H1 (cell line): ENCODE results near the gene CACNA1A. TPM values are rescaled to one million over a fixed set of nuclear protein-coding genes. Genes with fewer than 3 reads are reported as not detected.

ENCODE experiments used
- BRCA1 ChIP-seq: IDR thresholded peaks from 2 replicates; pipeline ENCODE4 v1.6.1; 2012; ENCODE audit warnings: low read depth, low read length, improper control_type of control experiment
- CBX5 ChIP-seq: fragments of 300-800, 300-1000 bp; sonication (generic); IDR thresholded peaks from 2 replicates; pipeline ENCODE4 v1.7.1; 2016; ENCODE audit warnings: antibody characterized with exemption, low read length, low read depth
- CBX8 ChIP-seq: fragments of 300-800, 300-1000 bp; sonication (generic); IDR thresholded peaks from 2 replicates; pipeline ENCODE4 v1.7.1; 2016; ENCODE audit warnings: low read depth, low read length, borderline replicate concordance
- CEBPB ChIP-seq: IDR thresholded peaks from 2 replicates; pipeline ENCODE4 v1.6.1; 2012; ENCODE audit warnings: low read depth, low read length
- CHD7 ChIP-seq: fragments of 300-600 bp; sonication (generic); IDR thresholded peaks from 2 replicates; pipeline ENCODE4 v1.7.1; 2012; ENCODE audit warnings: low read length, moderate library complexity, mild to moderate bottlenecking, inconsistent platforms; ENCODE audit not compliant: insufficient replicate concordance
- GABPA ChIP-seq: IDR thresholded peaks from 2 replicates; pipeline ENCODE4 v1.6.1; 2011; ENCODE audit warnings: mild to moderate bottlenecking, low read length, moderate library complexity, borderline replicate concordance; ENCODE audit not compliant: insufficient read depth
- HDAC6 ChIP-seq: IDR thresholded peaks from one replicate; pipeline ENCODE4 v1.7.1; 2012; ENCODE audit warnings: low read depth, mild to moderate bottlenecking, inconsistent platforms, low read length, moderate library complexity
- RAD21 ChIP-seq, 2 experiments: IDR thresholded peaks in 1 of 2; conservative IDR thresholded peaks in 1 of 2; 2 replicates each; pipeline ENCODE4 v1.6.1; 2011; ENCODE audit warnings: low read depth in 2 of 2, low read length in 2 of 2, improper control_type of control experiment in 1 of 2, inconsistent platforms in 1 of 2, mild to moderate bottlenecking in 1 of 2, moderate library complexity in 1 of 2
- RBBP5 ChIP-seq: IDR thresholded peaks from 2 replicates; pipeline ENCODE4 v1.7.1; 2012; ENCODE audit warnings: low read depth, mild to moderate bottlenecking, inconsistent platforms, low read length, moderate library complexity, borderline replicate concordance
- TBP ChIP-seq: IDR thresholded peaks from 2 replicates; pipeline ENCODE4 v1.6.1; 2011; ENCODE audit warnings: low read depth, low read length, improper control_type of control experiment
- TCF12 ChIP-seq: IDR thresholded peaks from 2 replicates; pipeline ENCODE4 v1.6.1; 2011; ENCODE audit warnings: low read depth, mild to moderate bottlenecking, low read length
- YY1 ChIP-seq: IDR thresholded peaks from 2 replicates; pipeline ENCODE4 v1.6.1; 2011; ENCODE audit warnings: low read depth, mild to moderate bottlenecking, low read length
- polyA plus RNA-seq, 7 experiments: library from polyadenylated mRNA; depleted of rRNA in 3 of 7; stranded (reverse) in 5 of 7; unstranded in 2 of 7; fragments of >200 nt in 5 of 7; fragments of 200-250 nt in 2 of 7; gene quantifications; 1 replicate in 5 of 7; 2 replicates in 1 of 7; 4 replicates in 1 of 7; pipeline versions ENCODE4 v1.2.1 to v1.2.3, GENCODE V29; 2011 to 2013; ENCODE audit warnings: missing spikeins in 2 of 7, mixed read lengths in 2 of 7
- total RNA-seq: library from RNA; stranded (reverse); fragmentation: NEBNext Ultra II Directional; extraction: Animal tissue kit (Norgen Biotek cat#: 25700); gene quantifications from 2 replicates; pipeline ENCODE4 v1.2.1, GENCODE V29; 2021

The CACNA1A gene
- total and polyA plus RNA-seq, 2 of the 8 experiments (the other 6 are each of a cell fraction or from before 2014, with no cell fraction given): 10.7 to 25.3 TPM

DNA sequence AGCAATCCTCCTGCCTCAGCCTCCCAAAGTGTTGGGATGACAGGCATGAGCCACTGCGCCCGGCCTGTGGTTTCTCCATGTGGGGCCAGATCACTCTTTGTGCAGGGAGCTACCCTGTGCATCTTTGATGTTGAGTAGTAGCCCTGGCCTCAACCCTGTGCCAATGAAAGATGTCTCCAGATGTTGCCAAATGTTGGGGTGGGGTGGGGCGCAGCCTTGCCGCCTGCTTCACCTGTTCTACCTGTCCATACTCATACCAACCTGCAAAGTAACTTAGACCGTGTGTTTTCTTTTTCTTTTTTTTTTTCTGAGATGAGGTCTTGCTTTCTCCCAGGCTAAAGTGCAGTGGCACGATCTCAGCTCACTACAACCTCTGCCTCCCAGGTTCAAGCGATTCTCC is 335.1 kb downstream of the CACNA1A start (continued):
- no peak for TF ChIP-seq CHD7
- TF ChIP-seq BRCA1: no peak
- TF ChIP-seq RBBP5: no peak
- no peak for TF ChIP-seq CBX5
- no peak for TF ChIP-seq YY1
- no peak for TF ChIP-seq HDAC6
- TF ChIP-seq CEBPB: no peak
- no peak for TF ChIP-seq CBX8
- no peak for TF ChIP-seq RAD21 (IDR thresholded peaks at IDR 0.05 in 1 of 2, conservative IDR thresholded peaks at IDR 0.05 in 1 of 2; ENCODE audit: low read depth in 2 of 2, low read length in 2 of 2)
- no peak for TF ChIP-seq GABPA
- no peak for TF ChIP-seq TCF12
- no peak for TF ChIP-seq TBP
